Activated naive CD8-positive, alpha-beta T cell treated with anti-CD3 and anti-CD28 coated beads, Interleukin-2, amount 50 U/mL, for 24 hours (primary cell): Measurements from ENCODE around the gene CCDC3.
"Not testable (repeated sequence)": the region's sequence is repeated elsewhere in the genome, so short reads cannot be mapped to it uniquely, and the experiment has no call there.

Source experiments
- ATAC-seq: fragments of 150-1000 bp; cut with Tn5 transposase; one replicate; pipeline ENCODE4 v1.10.0; 2021
- DNase-seq: peaks from one replicate; pipeline ENCODE4 v3.0.0; 2021
- H3K27ac Mint-ChIP-seq: one replicate; pipeline ENCODE4 v1.8.0; 2021; ENCODE audit warnings: mild to moderate bottlenecking, mixed read lengths
- H3K27me3 Mint-ChIP-seq: one replicate; pipeline ENCODE4 v1.8.0; 2021; ENCODE audit warnings: mixed read lengths
- H3K36me3 Mint-ChIP-seq: one replicate; pipeline ENCODE4 v1.8.0; 2021; ENCODE audit warnings: low read depth, mixed read lengths
- H3K4me1 Mint-ChIP-seq: one replicate; pipeline ENCODE4 v1.8.0; 2021; ENCODE audit warnings: mixed read lengths
- H3K4me3 Mint-ChIP-seq: one replicate; pipeline ENCODE4 v1.8.0; 2021; ENCODE audit warnings: mild to moderate bottlenecking, moderate library complexity, mixed read lengths
- H3K9me3 Mint-ChIP-seq: one replicate; pipeline ENCODE4 v1.8.0; 2021; ENCODE audit warnings: mixed read lengths

The CCDC3 gene

DNA sequence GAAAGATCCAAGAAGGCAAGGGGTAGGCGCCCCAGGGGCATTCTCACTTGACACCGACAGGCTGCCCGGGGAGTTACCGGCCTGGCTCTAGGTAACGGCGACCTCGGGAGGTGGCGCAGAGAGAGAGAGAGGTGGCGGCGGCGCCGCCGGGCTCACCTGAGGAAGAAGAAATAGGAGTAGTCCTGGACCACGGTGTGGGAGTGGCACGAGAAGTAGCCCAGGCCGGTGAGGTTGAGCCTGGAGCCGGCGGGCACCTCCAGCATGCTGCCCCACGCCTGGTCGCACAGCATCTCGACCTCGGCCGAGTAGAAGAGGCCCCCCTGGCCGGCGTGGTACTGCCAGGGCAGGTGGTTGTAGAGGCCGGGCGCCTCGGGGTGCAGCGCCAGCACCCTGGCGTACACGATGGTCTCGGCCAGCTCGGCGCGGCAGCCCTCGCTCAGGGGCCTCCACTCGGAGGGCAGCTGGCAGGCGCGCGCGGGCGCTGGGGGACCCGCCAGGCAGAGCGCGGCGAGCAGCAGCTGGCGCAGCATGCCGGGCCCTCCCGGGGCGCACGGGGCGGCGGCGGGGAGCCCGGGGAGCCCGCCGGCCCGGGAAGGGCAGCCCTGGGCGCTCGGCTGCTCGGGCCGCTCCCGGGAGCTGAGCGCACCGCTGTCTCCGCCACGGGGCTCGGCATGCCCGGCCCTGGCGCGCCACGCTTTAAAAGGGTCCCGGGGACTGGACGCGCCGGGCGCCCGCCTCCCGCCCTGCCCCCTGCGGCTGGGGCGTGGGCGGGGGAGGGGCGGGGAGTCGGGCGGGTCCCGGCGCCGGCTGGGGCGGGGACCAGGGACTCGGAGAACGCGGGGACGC lies at the start of gene CCDC3:
Gene CCDC3, minus strand, starts transcription at position 673 of the 846 bp plus-strand sequence. Its CDS starts 143 bp downstream, at position 530.
- DNase-seq, result peak; percentile 14
- Mint-ChIP-seq H3K4me1 (peaks cover 2% of the 10 kb centered on the region), H3K36me3 (no peaks in the 10 kb centered on the region), H3K27me3 (peaks cover 62% of the 10 kb centered on the region), H3K9me3 (no peaks in the 10 kb centered on the region), H3K27ac (no peak within 1 kb of the TSS), H3K4me3 (peak within 1 kb of the TSS; percentile 34)
- peak; percentile 43 for ATAC-seq

- Mint-ChIP-seq H3K36me3 (no peaks in the 10 kb centered on the region), H3K4me3 (no peak overlapping the region)
Observed at GRCh38 chr10:13051126-13051694, 49.7 kb upstream of the CCDC3 start.

DNA sequence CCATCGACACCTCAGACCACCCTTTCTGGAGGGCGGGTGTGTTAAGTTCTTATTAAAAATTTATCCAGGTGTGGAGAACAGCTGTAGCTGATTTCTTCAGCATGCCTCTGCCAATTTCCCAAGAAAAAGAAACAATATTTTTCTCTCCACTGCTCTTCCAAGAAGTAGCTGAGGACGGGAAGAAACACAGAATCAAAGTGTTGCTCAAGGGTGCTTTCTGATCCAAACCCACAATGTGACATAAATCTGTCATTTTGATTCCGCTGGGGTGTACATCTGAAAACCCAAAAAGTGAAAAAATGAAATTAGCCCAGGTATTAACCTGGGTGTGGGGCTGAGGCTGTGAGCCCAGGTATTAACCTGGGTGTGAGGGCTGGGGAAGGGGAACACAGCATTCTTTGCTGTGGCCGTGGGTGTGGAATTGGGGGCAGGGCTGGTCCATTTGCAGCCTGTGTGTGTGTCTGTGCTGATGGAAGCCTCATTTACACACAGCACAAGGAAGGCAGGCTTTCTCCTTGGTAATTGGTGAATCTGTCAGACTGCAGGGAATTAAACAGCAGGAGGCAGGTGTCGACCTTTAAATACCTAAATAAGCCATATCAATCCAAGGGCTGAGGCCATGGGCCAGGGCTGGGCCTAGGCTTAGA lies 48.4 kb upstream of the CCDC3 start:
- no peak for ATAC-seq
- no peaks in the 10 kb centered on the region for H3K4me1 Mint-ChIP-seq
- no peak overlapping the region for H3K27ac Mint-ChIP-seq

More at GRCh38 chr10:13051126-13051694, 49.7 kb upstream of the CCDC3 start:
- Mint-ChIP-seq H3K27me3 (no peaks in the 10 kb centered on the region), H3K9me3 (no peaks in the 10 kb centered on the region), H3K27ac (no peak overlapping the region), H3K4me1 (no peaks in the 10 kb centered on the region)
- no peak for ATAC-seq
- no peak for DNase-seq

GRCh38 chr10:13048762-13049161 lies 47.2 kb upstream of the CCDC3 start:
- Mint-ChIP-seq H3K27ac (no peak overlapping the region), H3K27me3 (peaks cover 5% of the 10 kb centered on the region), H3K9me3 (no peaks in the 10 kb centered on the region), H3K4me3 (no peak overlapping the region), H3K4me1 (no peaks in the 10 kb centered on the region), H3K36me3 (no peaks in the 10 kb centered on the region)
- ATAC-seq (no peak), DNase-seq (no peak)

More for the DNA sequence above, 48.4 kb upstream of the CCDC3 start:
- no peak for DNase-seq
- no peaks in the 10 kb centered on the region for H3K27me3 Mint-ChIP-seq
- no peaks in the 10 kb centered on the region for H3K9me3 Mint-ChIP-seq
- H3K4me3 Mint-ChIP-seq, result no peak overlapping the region
- no peaks in the 10 kb centered on the region for H3K36me3 Mint-ChIP-seq

DNA sequence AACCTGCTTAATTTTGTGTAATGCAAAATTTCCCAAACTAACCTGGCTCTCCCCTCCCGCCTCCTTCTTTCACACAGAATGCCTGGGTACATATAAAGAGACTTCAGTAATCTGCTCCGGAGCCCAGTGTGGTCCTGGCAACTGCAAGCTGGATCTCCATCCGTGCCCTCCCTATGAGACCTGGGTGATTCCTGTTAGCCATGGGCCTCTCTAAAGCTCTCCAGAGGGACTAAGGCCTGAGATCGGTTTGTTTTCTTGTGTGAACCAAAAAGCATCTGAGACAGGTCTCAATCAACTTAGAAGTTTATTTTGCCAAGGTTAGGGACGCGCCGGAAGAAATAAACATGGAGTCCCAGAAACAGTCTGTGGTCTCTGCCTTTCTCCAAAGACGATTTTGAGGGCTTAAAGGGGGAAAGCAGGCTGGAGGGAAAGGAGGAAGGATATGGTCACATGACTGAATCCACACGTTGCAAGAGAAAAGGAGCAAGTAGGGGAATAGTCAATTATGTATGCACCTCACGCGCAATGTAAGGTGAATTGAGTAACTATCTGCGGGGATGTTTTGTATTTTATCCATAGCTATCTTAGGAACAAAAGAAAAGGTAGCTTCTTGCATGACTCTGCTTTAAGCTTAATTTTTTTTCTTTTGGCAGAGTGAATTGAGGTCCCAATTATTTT lies 46.2 kb upstream of the CCDC3 start:
- Mint-ChIP-seq H3K36me3 (no peaks in the 10 kb centered on the region), H3K4me3 (no peak overlapping the region), H3K27ac (no peak overlapping the region), H3K9me3 (no peaks in the 10 kb centered on the region), H3K4me1 (no peaks in the 10 kb centered on the region), H3K27me3 (peaks cover 5% of the 10 kb centered on the region)
- DNase-seq, result no peak
- no peak for ATAC-seq

DNA sequence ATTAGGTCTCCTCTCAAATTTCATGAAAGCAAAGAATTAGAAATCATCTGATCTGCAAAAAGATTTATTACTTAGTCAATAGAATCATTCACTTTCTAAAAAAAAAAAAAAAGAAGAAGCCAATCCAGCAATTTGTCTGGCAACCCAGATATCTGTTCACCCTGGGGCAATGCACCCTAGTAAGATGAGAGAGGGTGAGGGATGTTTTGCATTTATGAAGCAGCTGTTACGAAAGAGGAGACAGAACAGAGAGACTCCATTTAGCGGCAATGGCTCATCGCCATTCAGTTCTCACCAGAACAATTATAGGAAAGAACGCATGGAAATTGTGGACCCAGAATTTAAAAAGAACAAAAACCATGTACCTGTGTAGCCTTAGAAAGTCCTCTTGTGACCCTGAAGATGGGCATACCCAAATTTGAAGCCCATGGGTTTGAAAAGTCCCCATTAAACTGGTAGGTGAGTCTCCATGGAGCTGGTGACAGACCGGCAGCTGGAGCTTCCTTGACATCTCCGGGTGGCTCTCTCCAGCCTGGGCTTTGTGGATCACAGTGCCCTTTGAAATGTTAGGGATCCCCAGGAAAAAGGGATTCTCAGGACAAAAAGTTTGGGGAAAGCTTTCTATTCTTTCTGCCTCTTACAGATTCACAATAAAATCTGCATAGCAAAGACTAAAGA lies 45.5 kb upstream of the CCDC3 start:
- Mint-ChIP-seq H3K9me3 (no peaks in the 10 kb centered on the region), H3K4me3 (no peak overlapping the region), H3K27me3 (peaks cover 5% of the 10 kb centered on the region), H3K4me1 (no peaks in the 10 kb centered on the region), H3K36me3 (no peaks in the 10 kb centered on the region), H3K27ac (no peak overlapping the region)
- no peak for DNase-seq
- no peak for ATAC-seq

DNA sequence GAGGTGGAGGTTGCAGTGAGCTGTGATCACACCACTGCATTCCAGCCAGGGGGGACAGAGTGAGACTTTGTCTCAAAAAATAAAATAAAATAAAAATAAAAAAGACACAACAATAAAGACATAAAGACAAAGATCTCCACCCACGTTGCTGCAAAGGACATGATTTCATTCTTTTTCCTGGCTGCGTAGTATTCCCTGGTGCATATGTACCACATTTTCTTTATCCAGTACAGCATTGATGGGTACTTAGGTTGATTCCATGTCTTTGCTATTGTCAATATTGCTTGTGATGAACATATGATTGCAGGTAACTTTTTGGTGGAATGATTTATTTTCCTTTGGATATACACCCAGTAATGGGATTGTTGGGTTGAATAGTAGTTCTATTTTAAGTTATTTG lies 42.0 kb upstream of the CCDC3 start:
- no peak overlapping the region for H3K27ac Mint-ChIP-seq
- DNase-seq, result no peak

DNA sequence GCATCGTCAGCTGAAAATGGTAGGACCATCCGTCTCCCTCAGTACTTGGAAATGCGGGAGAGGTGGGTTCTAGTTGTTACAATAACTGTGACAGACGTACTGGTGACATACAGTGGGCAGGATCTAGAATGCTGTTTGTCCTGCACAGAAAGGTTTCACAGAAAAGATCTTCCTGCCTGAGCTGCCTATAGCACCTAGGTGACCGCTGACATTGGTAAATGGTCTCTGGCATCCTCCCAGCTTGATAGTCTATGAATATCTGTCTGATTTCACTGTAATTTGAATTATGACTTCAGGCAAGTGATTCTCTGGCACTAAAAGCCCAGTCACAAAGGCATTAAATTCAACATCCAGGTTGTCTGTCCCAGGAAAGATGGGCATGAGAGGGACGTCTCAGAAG lies 38.2 kb upstream of the CCDC3 start:
- H3K27ac Mint-ChIP-seq, result no peak overlapping the region
- DNase-seq, result no peak
- no peaks in the 10 kb centered on the region for H3K36me3 Mint-ChIP-seq
- H3K27me3 Mint-ChIP-seq, result peaks cover 13% of the 10 kb centered on the region
- no peaks in the 10 kb centered on the region for H3K9me3 Mint-ChIP-seq
- no peak overlapping the region for H3K4me3 Mint-ChIP-seq
- H3K4me1 Mint-ChIP-seq, result no peaks in the 10 kb centered on the region
- no peak for ATAC-seq

More for the DNA sequence above, 42.0 kb upstream of the CCDC3 start:
- Mint-ChIP-seq H3K36me3 (no peaks in the 10 kb centered on the region), H3K4me1 (no peaks in the 10 kb centered on the region), H3K27me3 (peaks cover 11% of the 10 kb centered on the region), H3K4me3 (no peak overlapping the region), H3K9me3 (no peaks in the 10 kb centered on the region)
- no peak for ATAC-seq

- H3K4me1 Mint-ChIP-seq, result no peaks in the 10 kb centered on the region
- H3K27me3 Mint-ChIP-seq, result peaks cover 8% of the 10 kb centered on the region
- H3K9me3 Mint-ChIP-seq, result no peaks in the 10 kb centered on the region
- H3K36me3 Mint-ChIP-seq, result no peaks in the 10 kb centered on the region
- no peak overlapping the region for H3K27ac Mint-ChIP-seq
- DNase-seq (no peak), ATAC-seq (no peak)
- H3K4me3 Mint-ChIP-seq, result no peak overlapping the region
Observed at GRCh38 chr10:13038391-13038790, 36.9 kb upstream of the CCDC3 start.

GRCh38 chr10:13037832-13038231 lies 36.3 kb upstream of the CCDC3 start:
- DNase-seq, result no peak
- no peak overlapping the region for H3K4me3 Mint-ChIP-seq
- no peak overlapping the region for H3K27ac Mint-ChIP-seq
- no peaks in the 10 kb centered on the region for H3K4me1 Mint-ChIP-seq
- no peaks in the 10 kb centered on the region for H3K9me3 Mint-ChIP-seq
- peaks cover 8% of the 10 kb centered on the region for H3K27me3 Mint-ChIP-seq
- no peak for ATAC-seq
- H3K36me3 Mint-ChIP-seq, result no peaks in the 10 kb centered on the region

- Mint-ChIP-seq H3K27ac (no peak overlapping the region), H3K27me3 (peaks cover 8% of the 10 kb centered on the region), H3K9me3 (no peaks in the 10 kb centered on the region), H3K36me3 (no peaks in the 10 kb centered on the region), H3K4me1 (no peaks in the 10 kb centered on the region), H3K4me3 (no peak overlapping the region)
- DNase-seq, result no peak
- no peak for ATAC-seq
Observed at GRCh38 chr10:13036841-13037240, 35.3 kb upstream of the CCDC3 start.

DNA sequence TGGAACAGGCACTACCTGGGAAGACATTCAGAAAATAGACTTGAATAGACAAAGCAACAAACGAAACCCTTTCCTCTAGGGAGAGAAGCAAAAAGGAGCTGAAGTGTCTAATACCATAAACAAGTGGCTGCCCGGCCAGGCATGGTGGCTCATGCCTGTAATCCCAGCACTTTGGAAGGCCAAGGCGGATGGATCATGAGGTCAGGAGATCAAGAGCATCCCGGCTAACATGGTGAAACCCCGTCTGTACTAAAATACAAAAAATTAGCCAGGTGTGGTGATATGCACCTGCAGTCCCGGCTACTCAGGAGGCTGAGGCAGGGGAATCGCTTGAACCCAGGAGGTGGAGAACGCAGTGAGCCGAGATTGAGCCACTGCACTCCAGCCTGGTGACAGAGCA lies 34.2 kb upstream of the CCDC3 start:
- not testable (repeated sequence) for H3K9me3 Mint-ChIP-seq, H3K4me3 Mint-ChIP-seq, ATAC-seq, H3K27ac Mint-ChIP-seq, DNase-seq, H3K4me1 Mint-ChIP-seq, H3K27me3 Mint-ChIP-seq, H3K36me3 Mint-ChIP-seq

- peaks cover 17% of the 10 kb centered on the region for H3K27me3 Mint-ChIP-seq
- no peak overlapping the region for H3K27ac Mint-ChIP-seq
- peaks cover 3% of the 10 kb centered on the region for H3K36me3 Mint-ChIP-seq
- ATAC-seq, result no peak
- H3K9me3 Mint-ChIP-seq, result peaks cover 30% of the 10 kb centered on the region
- DNase-seq, result no peak
- no peaks in the 10 kb centered on the region for H3K4me1 Mint-ChIP-seq
- H3K4me3 Mint-ChIP-seq, result no peak overlapping the region
Observed at GRCh38 chr10:13026873-13027272, 25.4 kb upstream of the CCDC3 start.

GRCh38 chr10:13023754-13024153 lies 22.2 kb upstream of the CCDC3 start:
- Mint-ChIP-seq H3K27ac (no peak overlapping the region), H3K4me3 (no peak overlapping the region), H3K4me1 (no peaks in the 10 kb centered on the region), H3K27me3 (peaks cover 14% of the 10 kb centered on the region), H3K9me3 (peaks cover 37% of the 10 kb centered on the region), H3K36me3 (peaks cover 3% of the 10 kb centered on the region)
- no peak for DNase-seq
- ATAC-seq, result no peak
